Muscle layer of colon (tissue), 2 donors: ENCODE results near the gene PDIA5.

Experiments used
- H3K27ac ChIP-seq: one replicate; pipeline ENCODE4 v1.7.0; 2013; ENCODE audit warnings: low read depth, mild to moderate bottlenecking, low read length, moderate library complexity
- H3K27me3 ChIP-seq, 2 donors: one replicate each; pipeline ENCODE4 v1.7.0; 2013; ENCODE audit warnings: low read length in 2 of 2, mild to moderate bottlenecking in 2 of 2; ENCODE audit not compliant: insufficient read depth in 2 of 2, control insufficient read depth in 1 of 2
- H3K36me3 ChIP-seq: one replicate; pipeline ENCODE4 v1.7.0; 2013; ENCODE audit warnings: mild to moderate bottlenecking, low read length; ENCODE audit not compliant: insufficient read depth
- H3K4me1 ChIP-seq: one replicate; pipeline ENCODE4 v1.7.0; 2013; ENCODE audit warnings: mild to moderate bottlenecking, low read length; ENCODE audit not compliant: insufficient read depth
- H3K4me3 ChIP-seq, 2 donors: one replicate each; pipeline ENCODE4 v1.7.0; 2013; ENCODE audit warnings: low read length in 2 of 2, low read depth in 1 of 2, mild to moderate bottlenecking in 1 of 2, moderate library complexity in 1 of 2
- H3K9ac ChIP-seq: one replicate; pipeline ENCODE4 v1.7.0; 2013; ENCODE audit warnings: low read length
- H3K9me3 ChIP-seq: one replicate; pipeline ENCODE4 v1.7.0; 2013; ENCODE audit warnings: mild to moderate bottlenecking, low read length
- donor health status: abdominal sarcoma.
- donor health status: Adenocarcinoma of cecum.

Gene PDIA5

GRCh38 chr3:123096731-123097130 lies 29.9 kb downstream of the PDIA5 start:
- no peaks in the 10 kb centered on the region for H3K27me3 ChIP-seq
- peak overlapping the region in 1 of 2 donors; percentile 18 for H3K4me3 ChIP-seq
- H3K4me1 ChIP-seq = peaks cover 45% of the 10 kb centered on the region
- H3K36me3 ChIP-seq = peaks cover 7% of the 10 kb centered on the region
- no peaks in the 10 kb centered on the region for H3K9me3 ChIP-seq
- H3K27ac ChIP-seq = peak overlapping the region; percentile 64
- H3K9ac ChIP-seq = no peak overlapping the region

- H3K4me1 ChIP-seq = peaks cover 45% of the 10 kb centered on the region
- peaks cover 12% of the 10 kb centered on the region for H3K36me3 ChIP-seq
- no peak overlapping the region for H3K4me3 ChIP-seq
- no peaks in the 10 kb centered on the region for H3K27me3 ChIP-seq
- no peaks in the 10 kb centered on the region for H3K9me3 ChIP-seq
- no peak overlapping the region for H3K9ac ChIP-seq
- no peak overlapping the region for H3K27ac ChIP-seq
Measured at GRCh38 chr3:123098426-123099330, 31.9 kb downstream of the PDIA5 start.

- Histone ChIP-seq H3K36me3 (peaks cover 13% of the 10 kb centered on the region), H3K27ac (no peak overlapping the region), H3K27me3 (no peaks in the 10 kb centered on the region), H3K4me3 (no peak overlapping the region), H3K9ac (no peak overlapping the region), H3K4me1 (peaks cover 45% of the 10 kb centered on the region), H3K9me3 (no peaks in the 10 kb centered on the region)
Measured at GRCh38 chr3:123099331-123100192, 32.7 kb downstream of the PDIA5 start.

- Histone ChIP-seq H3K4me1 (peaks cover 45% of the 10 kb centered on the region), H3K27me3 (no peaks in the 10 kb centered on the region), H3K9me3 (no peaks in the 10 kb centered on the region), H3K27ac (no peak overlapping the region), H3K36me3 (peaks cover 20% of the 10 kb centered on the region), H3K9ac (no peak overlapping the region), H3K4me3 (no peak overlapping the region)
Measured at GRCh38 chr3:123100193-123100776, 33.5 kb downstream of the PDIA5 start.

GRCh38 chr3:123102249-123102648 lies 35.4 kb downstream of the PDIA5 start:
- H3K4me1 ChIP-seq = peaks cover 28% of the 10 kb centered on the region
- H3K9me3 ChIP-seq = no peaks in the 10 kb centered on the region
- H3K27me3 ChIP-seq = no peaks in the 10 kb centered on the region
- H3K27ac ChIP-seq = no peak overlapping the region
- no peak overlapping the region for H3K4me3 ChIP-seq
- H3K36me3 ChIP-seq = peaks cover 36% of the 10 kb centered on the region
- H3K9ac ChIP-seq = no peak overlapping the region

- Histone ChIP-seq H3K27ac (no peak overlapping the region), H3K4me3 (no peak overlapping the region), H3K9ac (no peak overlapping the region), H3K9me3 (no peaks in the 10 kb centered on the region), H3K4me1 (peaks cover 22% of the 10 kb centered on the region), H3K36me3 (peaks cover 42% of the 10 kb centered on the region), H3K27me3 (no peaks in the 10 kb centered on the region)
Measured at GRCh38 chr3:123102826-123103225, 36.0 kb downstream of the PDIA5 start.

GRCh38 chr3:123104550-123104949 lies 37.7 kb downstream of the PDIA5 start:
- H3K9me3 ChIP-seq = no peaks in the 10 kb centered on the region
- H3K4me1 ChIP-seq = peaks cover 5% of the 10 kb centered on the region
- H3K4me3 ChIP-seq = no peak overlapping the region
- no peak overlapping the region for H3K27ac ChIP-seq
- no peak overlapping the region for H3K9ac ChIP-seq
- H3K36me3 ChIP-seq = peaks cover 46% of the 10 kb centered on the region
- no peaks in the 10 kb centered on the region for H3K27me3 ChIP-seq

- H3K4me3 ChIP-seq = no peak overlapping the region
- H3K4me1 ChIP-seq = no peaks in the 10 kb centered on the region
- no peaks in the 10 kb centered on the region for H3K9me3 ChIP-seq
- no peak overlapping the region for H3K9ac ChIP-seq
- H3K27ac ChIP-seq = no peak overlapping the region
- no peaks in the 10 kb centered on the region for H3K27me3 ChIP-seq
- peaks cover 50% of the 10 kb centered on the region for H3K36me3 ChIP-seq
Measured at GRCh38 chr3:123105201-123106189, 38.7 kb downstream of the PDIA5 start.

- Histone ChIP-seq H3K27ac (no peak overlapping the region), H3K4me1 (no peaks in the 10 kb centered on the region), H3K9me3 (no peaks in the 10 kb centered on the region), H3K9ac (no peak overlapping the region), H3K36me3 (peaks cover 34% of the 10 kb centered on the region), H3K27me3 (no peaks in the 10 kb centered on the region), H3K4me3 (no peak overlapping the region)
Measured at GRCh38 chr3:123110282-123110975, 43.6 kb downstream of the PDIA5 start.

GRCh38 chr3:123110976-123111615 lies 44.3 kb downstream of the PDIA5 start:
- no peak overlapping the region for H3K4me3 ChIP-seq
- no peaks in the 10 kb centered on the region for H3K9me3 ChIP-seq
- H3K9ac ChIP-seq = no peak overlapping the region
- no peaks in the 10 kb centered on the region for H3K4me1 ChIP-seq
- no peaks in the 10 kb centered on the region for H3K27me3 ChIP-seq
- no peak overlapping the region for H3K27ac ChIP-seq
- H3K36me3 ChIP-seq = peaks cover 32% of the 10 kb centered on the region
